Smooth muscle cell (in vitro differentiated cells): ENCODE data around the gene MAP1S. TPM values are rescaled to one million over a fixed set of nuclear protein-coding genes. Genes with fewer than 3 reads are reported as not detected.

Source experiments
- DNase-seq: peaks from one replicate; lab custom pipeline; 2025; ENCODE audit not compliant: unreplicated experiment; lab: John Stamatoyannopoulos, UW
- H2AFZ ChIP-seq: fragments of 200-600 bp; sonication (generic); 2 replicates; pipeline ENCODE4 v1.6.0; 2016; ENCODE audit warnings: antibody characterized with exemption, low read depth, mild to moderate bottlenecking
- H3F3A ChIP-seq: fragments of 200-600 bp; sonication (generic); 2 replicates; pipeline ENCODE4 v1.6.0; 2017; ENCODE audit warnings: antibody characterized with exemption, low read depth
- H3K27ac ChIP-seq: fragments of 200-600 bp; sonication (generic); 2 replicates; pipeline ENCODE4 v1.5.1; 2016; ENCODE audit warnings: low read depth, mild to moderate bottlenecking
- H3K27me3 ChIP-seq: fragments of 200-600 bp; sonication (generic); 2 replicates; pipeline ENCODE4 v1.6.1; 2016; ENCODE audit warnings: low read depth, mild to moderate bottlenecking
- H3K36me3 ChIP-seq: fragments of 200-600 bp; sonication (generic); 2 replicates; pipeline ENCODE4 v1.5.1; 2016; ENCODE audit warnings: low read depth
- H3K4me1 ChIP-seq: fragments of 200-600 bp; sonication (generic); 2 replicates; pipeline ENCODE4 v1.5.1; 2016; ENCODE audit warnings: low read depth
- H3K4me2 ChIP-seq: fragments of 200-600 bp; sonication (generic); 2 replicates; pipeline ENCODE4 v1.6.0; 2016; ENCODE audit warnings: mild to moderate bottlenecking
- H3K4me3 ChIP-seq: fragments of 200-600 bp; sonication (generic); 2 replicates; pipeline ENCODE4 v1.5.1; 2016; ENCODE audit warnings: mild to moderate bottlenecking
- H3K79me2 ChIP-seq: fragments of 200-600 bp; sonication (generic); 2 replicates; pipeline ENCODE4 v1.6.0; 2016; ENCODE audit warnings: low read depth, mild to moderate bottlenecking
- H3K9ac ChIP-seq: fragments of 200-600 bp; sonication (generic); 2 replicates; pipeline ENCODE4 v1.6.0; 2016; ENCODE audit warnings: low read depth
- H3K9me3 ChIP-seq: fragments of 200-600 bp; sonication (generic); replicated peaks from 2 replicates; pipeline ENCODE4 v1.5.1; 2016; ENCODE audit warnings: low read depth
- H4K20me1 ChIP-seq: fragments of 200-600 bp; sonication (generic); 2 replicates; pipeline ENCODE4 v1.6.0; 2016; ENCODE audit warnings: low read depth
- CTCF ChIP-seq: fragments of 200-600 bp; sonication (generic); IDR thresholded peaks from 2 replicates; pipeline ENCODE4 v1.5.1; 2017; ENCODE audit warnings: borderline replicate concordance, mild to moderate bottlenecking, antibody characterized with exemption; ENCODE audit not compliant: insufficient read depth, poor library complexity, severe bottlenecking
- WGBS: methylation state at CpG from one replicate; pipeline ENCODE4 v1.1.7; 2016; ENCODE audit warnings: low lambda C conversion rate; 5-methylcytosine and 5-hydroxymethylcytosine counted together
- polyA plus RNA-seq: library from polyadenylated mRNA; unstranded; fragments of >200 nt; fragmentation: Nextera tagmentation; extraction: Ambion mirVana; gene quantifications from 2 replicates; pipeline ENCODE4 v1.2.1, GENCODE V29; 2016
- total RNA-seq: library from RNA; depleted of rRNA; stranded (reverse); fragments of >200 nt; gene quantifications from 2 replicates; pipeline ENCODE4 v1.2.3, GENCODE V29; 2014

MAP1S gene
- total and polyA plus RNA-seq, 2 experiments from 2014 or later: 10.2 to 62.1 TPM

- Histone ChIP-seq H3K4me3 (no peak overlapping the region), H3K36me3 (no peaks in the 10 kb centered on the region), H3K79me2 (no peaks in the 10 kb centered on the region), H3K4me1 (peaks cover 3% of the 10 kb centered on the region), H3K27ac (no peak overlapping the region), H2AFZ (no peak overlapping the region), H3K4me2 (no peak overlapping the region), H4K20me1 (no peaks in the 10 kb centered on the region), H3K9ac (no peak overlapping the region), H3K27me3 (no peaks in the 10 kb centered on the region), H3K9me3 (no peaks in the 10 kb centered on the region), H3F3A (no peaks in the 10 kb centered on the region)
- DNase-seq: no peak
- 67% methylated on average over 8 of the region's 8 CpGs for WGBS
- no peak for TF ChIP-seq CTCF
Observed at GRCh38 chr19:17749912-17750317, 30.6 kb downstream of the MAP1S start.

DNA sequence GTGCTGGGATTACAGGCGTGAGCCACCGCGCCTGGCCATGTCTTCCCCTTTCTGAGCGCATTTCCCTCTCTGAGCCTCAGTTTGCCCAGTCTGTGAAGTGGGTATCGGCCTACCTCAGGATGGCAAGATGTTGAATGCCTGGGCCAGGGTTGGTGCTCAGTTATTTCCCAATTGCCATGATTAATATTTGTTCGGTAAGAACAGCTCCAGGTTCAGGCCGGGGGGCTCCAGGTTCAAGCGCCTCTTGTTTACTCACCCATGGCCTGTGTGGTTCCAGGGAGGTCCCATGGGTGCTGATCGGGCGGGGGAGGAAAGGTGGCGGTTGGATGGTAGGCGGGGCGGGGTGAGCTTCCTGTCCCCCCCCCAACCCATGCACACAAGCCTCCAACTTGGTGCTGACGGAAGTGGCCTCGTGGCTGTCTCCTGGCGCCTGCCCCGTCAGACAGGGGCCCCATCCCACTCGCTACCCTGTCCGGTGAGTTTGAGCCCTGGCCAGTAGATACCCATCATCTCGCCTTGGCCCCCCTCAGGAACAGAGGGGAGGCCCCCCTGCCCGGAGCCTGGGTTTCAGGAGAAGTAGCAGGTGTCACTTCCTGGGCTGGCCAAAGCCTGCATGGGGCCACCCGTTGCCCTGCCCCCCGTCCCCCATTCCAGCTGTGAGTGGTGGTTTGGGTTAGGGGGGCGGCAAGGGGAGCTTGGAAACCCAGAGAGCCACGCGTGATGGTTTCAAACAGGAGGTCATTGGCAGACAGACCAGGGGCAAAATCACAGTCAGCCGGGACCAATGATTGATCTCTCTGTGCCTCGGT, 32.0 kb downstream of the MAP1S start, which contains the start of gene FCHO1:
TSS of gene FCHO1 (plus strand) at position 375 of the 809 bp plus-strand sequence. CDS start 3,688 bp downstream, outside the sequence.
- H3K27me3 ChIP-seq: no peaks in the 10 kb centered on the region
- DNase-seq: no peak
- no peak within 1 kb of the TSS for H3K4me3 ChIP-seq
- H3K36me3 ChIP-seq: no peaks in the 10 kb centered on the region
- H3K79me2 ChIP-seq: no peaks in the 10 kb centered on the region
- no peak within 1 kb of the TSS for H3K4me2 ChIP-seq
- H3K9me3 ChIP-seq: no peaks in the 10 kb centered on the region
- H2AFZ ChIP-seq: no peak within 1 kb of the TSS
- H3K27ac ChIP-seq: no peak within 1 kb of the TSS
- H3K9ac ChIP-seq: no peak within 1 kb of the TSS
- 85% methylated on average over 28 of the region's 28 CpGs for WGBS
- H4K20me1 ChIP-seq: no peaks in the 10 kb centered on the region
- peaks cover 11% of the 10 kb centered on the region for H3K4me1 ChIP-seq
- H3F3A ChIP-seq: no peaks in the 10 kb centered on the region
- TF ChIP-seq CTCF: no peak

DNA sequence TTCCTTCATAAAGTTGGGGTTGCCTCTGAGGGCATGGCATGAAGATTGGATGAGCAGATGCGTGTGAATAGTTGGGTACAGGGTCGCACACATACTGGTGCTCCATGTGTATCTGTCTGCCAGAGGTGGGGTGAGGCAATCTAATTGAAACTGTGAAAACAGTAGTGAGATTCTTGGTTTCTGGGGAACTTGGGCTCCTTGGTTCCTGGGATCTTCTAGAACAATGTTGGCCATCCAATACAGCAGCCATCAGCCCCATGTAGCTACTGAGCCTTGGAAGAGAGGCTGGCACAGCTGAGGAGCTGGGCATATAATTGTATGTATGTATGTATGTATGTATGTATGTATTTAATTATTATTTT, 32.6 kb downstream of the MAP1S start:
- Histone ChIP-seq H4K20me1 (no peaks in the 10 kb centered on the region), H3K4me2 (no peak overlapping the region), H3K79me2 (no peaks in the 10 kb centered on the region), H3K4me3 (no peak overlapping the region), H3K36me3 (no peaks in the 10 kb centered on the region), H3F3A (no peaks in the 10 kb centered on the region), H2AFZ (no peak overlapping the region), H3K27me3 (no peaks in the 10 kb centered on the region), H3K27ac (no peak overlapping the region), H3K9ac (no peak overlapping the region), H3K9me3 (no peaks in the 10 kb centered on the region), H3K4me1 (peaks cover 11% of the 10 kb centered on the region)
- DNase-seq: no peak
- 87% methylated on average over 2 of the region's 2 CpGs for WGBS
- TF ChIP-seq CTCF: no peak
